ENCODE results near the gene CTU2. TPM values are rescaled to one million over a fixed set of nuclear protein-coding genes. Genes with fewer than 3 reads are reported as not detected.

The CTU2 gene
- polyA plus RNA-seq, 1 donor (not counting 4 experiments of a cell fraction or from before 2014, with no cell fraction given): 6.3 TPM

GRCh38 chr16:88746506-88746905 is 40.2 kb downstream of the CTU2 start:
- Histone ChIP-seq H4K20me1 (ENCODE audit: control insufficient read depth, extremely low read depth, insufficient read depth, low read length) (peaks cover 32% of the 10 kb centered on the region), H3K9me1 (ENCODE audit: control insufficient read depth, extremely low read depth, insufficient read depth, low read length) (no peaks in the 10 kb centered on the region), H3K27ac (ENCODE audit: control insufficient read depth, insufficient read depth, low read length) (no peak overlapping the region), H3K4me1 (ENCODE audit: control insufficient read depth, extremely low read depth, insufficient read depth, low read length) (peaks cover 4% of the 10 kb centered on the region), H3K4me3 (ENCODE audit: control insufficient read depth in 2 of 3, extremely low read depth in 1 of 3, insufficient read depth in 2 of 3, low read depth in 1 of 3, low read length in 3 of 3) (no peak overlapping the region), H2AFZ (ENCODE audit: control insufficient read depth, low read length) (no peak overlapping the region), H3K9ac (ENCODE audit: control insufficient read depth, extremely low read depth, insufficient read depth, low read length) (peak overlapping the region; percentile 3), H3K27me3 (ENCODE audit: control insufficient read depth, extremely low read depth, insufficient read depth, low read length) (no peaks in the 10 kb centered on the region), H3K9me3 (ENCODE audit: control insufficient read depth, low read depth, low read length) (no peaks in the 10 kb centered on the region), H3K79me2 (ENCODE audit: control insufficient read depth, insufficient read depth, low read length) (peaks cover 47% of the 10 kb centered on the region), H3K4me2 (ENCODE audit: control insufficient read depth, extremely low read depth, insufficient read depth, low read depth, low read length) (no peak overlapping the region), H3K36me3 (ENCODE audit: control insufficient read depth in 2 of 2, extremely low read depth in 1 of 2, insufficient read depth in 2 of 2, low read length in 2 of 2) (peaks cover 18 to 24% of the 10 kb centered on the region in 2 experiments)
- dilution Hi-C loops (cut with MboI; ENCODE audit: extremely low pct_ligation_motif_present, low sequenced_read_pairs): no loop called here
- DNase-seq (ENCODE audit: low read depth, low spot score): no peak
- TF ChIP-seq CTCF (optimal IDR thresholded peaks at IDR 0.05 in 1 of 3, IDR thresholded peaks at IDR 0.05 in 1 of 3, conservative IDR thresholded peaks at IDR 0.05 in 1 of 3; ENCODE audit: extremely low read depth in 1 of 3, insufficient read depth in 2 of 3, low read length in 3 of 3) (no peak), EZH2 (IDR thresholded peaks at IDR 0.05; ENCODE audit: low read length) (no peak)
- FAIRE-seq: no peak

GRCh38 chr16:88747588-88748301 is 41.4 kb downstream of the CTU2 start:
- no peak for DNase-seq (ENCODE audit: low read depth, low spot score)
- Histone ChIP-seq H2AFZ (ENCODE audit: control insufficient read depth, low read length) (no peak overlapping the region), H3K4me3 (ENCODE audit: control insufficient read depth in 2 of 3, extremely low read depth in 1 of 3, insufficient read depth in 2 of 3, low read depth in 1 of 3, low read length in 3 of 3) (no peak overlapping the region), H3K27me3 (ENCODE audit: control insufficient read depth, extremely low read depth, insufficient read depth, low read length) (no peaks in the 10 kb centered on the region), H3K9me1 (ENCODE audit: control insufficient read depth, extremely low read depth, insufficient read depth, low read length) (no peaks in the 10 kb centered on the region), H3K4me1 (ENCODE audit: control insufficient read depth, extremely low read depth, insufficient read depth, low read length) (peaks cover 4% of the 10 kb centered on the region), H3K9ac (ENCODE audit: control insufficient read depth, extremely low read depth, insufficient read depth, low read length) (no peak overlapping the region), H3K9me3 (ENCODE audit: control insufficient read depth, low read depth, low read length) (no peaks in the 10 kb centered on the region), H3K36me3 (ENCODE audit: control insufficient read depth in 2 of 2, extremely low read depth in 1 of 2, insufficient read depth in 2 of 2, low read length in 2 of 2) (peaks cover 18 to 19% of the 10 kb centered on the region in 2 experiments), H4K20me1 (ENCODE audit: control insufficient read depth, extremely low read depth, insufficient read depth, low read length) (peaks cover 33% of the 10 kb centered on the region), H3K27ac (ENCODE audit: control insufficient read depth, insufficient read depth, low read length) (no peak overlapping the region), H3K79me2 (ENCODE audit: control insufficient read depth, insufficient read depth, low read length) (peaks cover 55% of the 10 kb centered on the region), H3K4me2 (ENCODE audit: control insufficient read depth, extremely low read depth, insufficient read depth, low read depth, low read length) (no peak overlapping the region)
- dilution Hi-C loops (cut with MboI; ENCODE audit: extremely low pct_ligation_motif_present, low sequenced_read_pairs): no loop called here
- FAIRE-seq: peak; percentile 59
- TF ChIP-seq CTCF (optimal IDR thresholded peaks at IDR 0.05 in 1 of 3, IDR thresholded peaks at IDR 0.05 in 1 of 3, conservative IDR thresholded peaks at IDR 0.05 in 1 of 3; ENCODE audit: extremely low read depth in 1 of 3, insufficient read depth in 2 of 3, low read length in 3 of 3) (peak in 2 of 3 experiments; percentile 61 to 84), EZH2 (IDR thresholded peaks at IDR 0.05; ENCODE audit: low read length) (no peak)

All from keratinocyte (primary cell).